ENCODE results near the gene PELI2. TPM values are rescaled to one million over a fixed set of nuclear protein-coding genes. Genes with fewer than 3 reads are reported as not detected.

Gene PELI2
- total RNA-seq, 1 donor from 2014 or later: 8.9 TPM

DNA sequence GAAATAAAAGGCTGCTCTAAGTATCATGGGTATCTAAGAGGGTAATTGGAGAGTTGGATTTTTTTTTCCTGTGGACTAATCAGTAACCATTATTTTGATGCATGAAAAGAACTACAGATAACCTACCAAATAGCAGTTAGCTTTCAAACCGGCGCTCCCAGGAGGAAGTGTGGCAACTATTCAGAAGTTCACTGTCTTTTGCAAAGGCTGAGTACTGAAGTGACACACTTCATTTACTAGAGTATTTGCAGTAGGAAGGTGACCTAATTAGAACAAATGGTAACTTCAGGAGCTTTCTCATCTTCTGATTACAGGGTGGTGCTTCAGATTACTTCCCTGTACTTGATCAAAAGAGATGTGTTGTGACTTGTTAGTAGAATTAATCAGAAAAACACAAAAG lies 87.7 kb downstream of the PELI2 start:
- peak; percentile 75 for DNase-seq (ENCODE audit: low read depth)

- no peak for DNase-seq (ENCODE audit: low read depth)
Measured at GRCh38 chr14:56206596-56206995, 88.4 kb downstream of the PELI2 start.

- peak; percentile 31 for DNase-seq (ENCODE audit: low read depth)
Measured at GRCh38 chr14:56207626-56208292, 89.5 kb downstream of the PELI2 start.

DNA sequence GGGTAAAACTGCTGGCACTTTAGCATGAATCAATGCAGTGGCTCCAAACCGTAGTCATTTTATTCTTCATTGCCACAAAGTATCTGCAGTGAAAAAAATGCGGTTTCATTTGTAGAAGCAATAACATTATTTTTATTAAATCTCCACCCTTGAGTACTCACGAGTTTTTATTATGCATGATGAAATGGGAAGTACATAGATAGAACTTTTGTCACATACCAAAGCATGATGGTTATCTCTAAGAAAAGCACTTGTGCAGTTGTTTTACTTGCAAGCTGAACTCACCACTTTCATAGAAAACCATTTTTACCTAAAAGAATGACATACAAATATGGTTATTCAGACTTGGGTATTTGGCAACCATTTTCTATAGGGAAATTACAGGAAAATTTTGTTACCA lies 90.3 kb downstream of the PELI2 start:
- DNase-seq (ENCODE audit: low read depth): no peak

DNA sequence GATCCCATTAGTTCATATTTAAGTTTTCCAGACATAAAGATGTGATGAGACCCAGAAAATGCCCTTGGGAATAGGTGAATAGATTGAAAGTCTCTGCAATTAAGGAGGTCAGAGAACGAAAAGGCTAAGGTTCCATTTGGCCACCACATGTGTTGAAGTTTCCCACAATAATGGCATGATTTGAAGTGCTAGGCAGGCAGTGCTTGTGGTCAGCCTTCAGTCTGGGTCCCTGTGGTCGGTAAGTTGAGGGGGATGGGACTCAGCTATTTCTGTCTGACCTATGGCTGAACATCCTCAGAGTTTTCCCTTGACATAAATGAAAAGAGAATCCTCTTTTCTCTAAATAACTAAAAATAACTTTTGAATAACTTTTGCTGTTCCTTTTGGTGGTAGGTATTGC lies 92.4 kb downstream of the PELI2 start:
- no peak for DNase-seq (ENCODE audit: low read depth)

DNA sequence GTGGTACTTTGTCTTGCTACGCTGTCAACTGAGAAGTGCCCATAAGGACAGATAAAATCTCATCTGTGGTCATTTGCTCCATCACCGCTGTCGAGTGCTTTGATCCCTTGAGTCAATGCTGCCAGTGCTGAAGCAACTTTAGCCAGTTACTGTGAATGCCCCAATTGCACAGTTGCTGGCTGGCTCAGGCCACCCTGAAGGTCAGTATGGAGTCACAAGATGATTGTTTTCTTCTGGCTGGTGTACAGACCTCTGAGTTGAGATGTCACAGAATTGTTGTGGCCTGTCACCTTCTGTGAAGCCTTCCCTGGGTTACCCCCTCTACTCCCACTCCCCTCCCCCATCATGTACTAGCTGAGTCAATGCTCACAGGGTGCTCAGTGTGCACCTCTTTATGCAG lies 92.9 kb downstream of the PELI2 start:
- no peak for DNase-seq (ENCODE audit: low read depth)

GRCh38 chr14:56211844-56212243 lies 93.6 kb downstream of the PELI2 start:
- DNase-seq (ENCODE audit: low read depth): no peak

- no peak for DNase-seq (ENCODE audit: low read depth)
Measured at GRCh38 chr14:56212521-56212920, 94.3 kb downstream of the PELI2 start.

GRCh38 chr14:56213306-56213705 lies 95.1 kb downstream of the PELI2 start:
- DNase-seq (ENCODE audit: low read depth): no peak

GRCh38 chr14:56215180-56215579 lies 97.0 kb downstream of the PELI2 start:
- no peak for DNase-seq (ENCODE audit: low read depth)

DNA sequence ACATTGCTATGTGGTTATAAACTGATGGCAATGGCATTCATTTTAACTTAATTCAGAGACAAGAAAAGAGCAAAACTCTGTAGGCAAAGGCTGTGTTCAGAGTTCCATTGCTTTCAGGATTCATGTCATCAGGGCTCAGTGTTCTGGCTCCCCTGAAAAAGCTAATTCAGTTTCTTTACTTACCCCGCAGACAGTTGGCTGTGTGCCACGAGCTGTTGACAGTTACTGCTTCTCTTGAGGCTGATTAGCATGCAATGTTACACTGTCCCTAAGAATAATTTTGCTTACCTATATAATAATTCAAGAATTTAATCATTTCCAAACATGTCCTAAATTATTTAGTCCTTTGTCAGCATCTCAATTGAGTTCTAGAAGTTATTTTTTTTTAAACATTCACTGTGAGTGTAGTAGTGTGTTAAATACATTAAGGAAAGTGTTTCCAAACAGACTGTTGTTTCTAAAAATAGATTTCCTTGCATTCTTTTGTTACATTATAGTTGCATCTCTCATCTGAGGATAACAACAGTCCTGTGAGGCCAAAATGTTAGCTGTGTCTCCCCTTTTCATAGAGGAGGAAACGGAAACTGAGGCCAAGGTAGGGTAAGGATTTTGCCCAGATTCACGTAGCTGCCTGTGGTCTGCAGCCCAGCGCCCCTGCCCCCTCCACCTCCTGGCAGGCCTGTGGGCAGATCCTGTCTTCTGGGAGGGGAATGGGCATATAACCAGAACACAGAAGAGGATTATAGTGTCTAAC lies 98.6 kb downstream of the PELI2 start:
- peak; percentile 32 for DNase-seq (ENCODE audit: low read depth)

- DNase-seq (ENCODE audit: low read depth): peak; percentile 32
Measured at GRCh38 chr14:56217380-56218045, 99.3 kb downstream of the PELI2 start.

- no peak for DNase-seq (ENCODE audit: low read depth)
Measured at GRCh38 chr14:56219666-56220413, 101.6 kb downstream of the PELI2 start.

- no peak for DNase-seq (ENCODE audit: low read depth)
Measured at GRCh38 chr14:56221382-56222128, 103.3 kb downstream of the PELI2 start.

DNA sequence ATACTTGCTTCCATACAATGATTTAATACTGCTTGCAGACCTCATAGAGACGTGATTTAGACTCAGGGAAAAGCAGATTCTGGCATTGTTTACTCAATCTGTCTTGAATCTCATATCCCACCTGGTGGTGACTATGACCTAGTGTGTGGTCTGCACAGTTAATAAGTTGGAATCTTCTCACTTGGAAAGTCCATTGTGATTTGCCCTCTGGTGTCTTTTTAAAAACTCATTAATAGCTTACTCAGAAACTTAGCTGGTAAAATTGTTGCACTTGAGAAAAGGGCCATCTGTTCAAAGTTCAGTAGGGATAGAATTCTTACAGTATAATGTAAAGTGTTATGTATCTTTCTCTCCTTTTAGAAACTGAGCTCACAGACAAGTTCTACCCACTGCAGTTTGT lies 106.0 kb downstream of the PELI2 start:
- peak; percentile 91 for DNase-seq (ENCODE audit: low read depth)

GRCh38 chr14:56224691-56225681 lies 106.8 kb downstream of the PELI2 start:
- DNase-seq (ENCODE audit: low read depth): peak; percentile 76

- no peak for DNase-seq (ENCODE audit: low read depth)
Measured at GRCh38 chr14:56235388-56235787, 117.2 kb downstream of the PELI2 start.

DNA sequence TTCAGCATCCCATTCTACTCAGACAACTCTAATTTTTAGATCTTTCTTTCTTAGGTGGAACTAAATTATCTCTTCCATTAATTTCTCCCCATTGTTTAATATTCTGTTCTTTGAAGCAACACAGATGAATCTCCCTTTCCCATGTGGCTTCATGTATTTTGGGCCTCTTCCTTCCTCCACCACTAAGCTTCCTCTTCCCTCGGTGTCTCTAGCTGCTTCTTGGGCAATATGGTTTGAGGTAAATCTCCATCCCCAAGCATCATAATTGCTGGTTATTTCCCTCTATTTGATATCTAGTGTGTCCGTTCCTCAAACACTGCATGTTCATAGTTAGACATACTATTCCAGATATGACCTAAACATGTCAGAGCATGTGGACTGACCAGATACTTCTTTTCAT lies 119.2 kb downstream of the PELI2 start:
- DNase-seq (ENCODE audit: low read depth): no peak

DNA sequence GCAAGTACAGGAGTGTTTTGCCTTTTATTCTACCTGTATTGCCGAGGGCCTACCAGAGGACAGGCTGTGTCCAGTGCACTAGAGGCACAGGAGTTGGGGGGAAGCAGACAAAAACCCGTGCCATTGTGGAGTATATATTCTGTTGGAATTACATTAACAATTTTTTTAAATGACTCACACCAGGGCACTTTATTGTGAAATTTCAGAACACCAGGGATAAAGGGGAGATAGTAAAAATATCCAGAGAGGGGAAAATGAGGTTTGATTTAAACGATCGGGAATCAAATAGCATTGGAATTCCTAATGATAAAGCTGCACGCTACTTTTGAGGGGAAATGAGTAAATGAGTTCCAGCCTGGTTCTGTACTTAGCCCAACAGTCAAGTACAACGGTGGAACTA lies 123.2 kb downstream of the PELI2 start:
- DNase-seq (ENCODE audit: low read depth): peak; percentile 4

GRCh38 chr14:56243110-56243509 lies 124.9 kb downstream of the PELI2 start:
- no peak for DNase-seq (ENCODE audit: low read depth)

Data from renal cortical epithelial cell (primary cell).